ENCODE results near the gene SIX1.
A peak's percentile ranks its signal among the peaks of the same experiment; 100 is the strongest.

The SIX1 gene

DNA sequence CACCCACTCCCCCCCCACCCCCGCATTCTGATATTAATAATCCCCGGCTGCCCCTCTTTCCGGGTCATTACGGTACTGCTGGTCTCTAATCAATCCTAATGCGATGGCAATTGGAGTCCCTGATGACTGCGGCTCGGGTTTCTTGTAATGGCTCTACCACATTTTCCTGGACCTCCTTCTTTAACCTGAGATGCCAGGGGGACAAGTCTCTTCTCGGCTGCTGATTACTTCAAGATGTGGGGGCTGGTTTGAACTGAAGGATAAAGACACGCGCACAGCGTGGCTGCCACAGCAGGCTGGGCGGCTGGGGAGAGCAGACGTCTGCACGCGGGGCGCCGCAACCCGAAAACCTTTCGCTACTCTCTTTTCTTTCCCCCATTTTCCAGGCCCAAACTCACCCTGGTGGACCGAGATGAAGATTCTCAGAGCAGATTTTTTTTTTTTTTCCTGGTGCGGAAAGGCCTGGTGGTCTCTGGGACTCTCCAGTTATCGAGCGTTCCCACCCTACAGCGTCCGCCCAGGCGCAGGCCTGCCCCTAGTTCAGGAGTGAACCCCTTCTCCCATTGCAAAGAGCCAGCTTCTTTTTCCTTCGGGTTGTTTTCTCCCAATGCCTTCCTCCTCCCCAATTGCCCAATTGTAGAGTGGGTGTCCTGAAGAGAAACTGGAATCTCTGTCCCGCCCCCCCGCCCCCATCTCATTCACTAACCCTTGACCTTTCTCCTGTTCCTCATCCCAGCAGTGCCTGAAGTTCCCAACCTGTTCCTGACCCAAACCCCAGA is 6.0 kb upstream of the SIX1 start:
- no peak for DNase-seq

DNA sequence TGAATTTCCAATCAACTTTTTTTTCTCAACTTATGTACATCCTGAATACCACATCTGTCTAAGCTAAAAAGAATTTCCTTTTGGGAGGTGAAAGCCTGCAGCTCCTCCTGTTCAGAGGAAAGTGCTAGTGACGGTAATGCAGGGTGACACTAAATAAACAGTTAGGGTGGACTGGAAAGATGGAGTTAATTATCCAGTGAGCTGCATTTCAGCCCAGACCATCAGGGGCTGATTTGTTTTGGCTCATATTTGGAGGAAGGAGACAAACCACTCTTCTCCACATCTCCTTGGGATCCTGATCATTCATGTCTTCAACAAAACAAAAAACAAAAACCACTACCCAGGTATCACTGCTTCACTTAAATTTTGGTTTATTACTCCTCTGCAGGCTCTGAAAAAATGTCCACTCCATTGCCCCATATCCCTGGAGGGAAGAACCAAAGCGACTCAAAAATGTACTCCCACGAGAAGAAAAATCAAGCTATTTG is 5.1 kb upstream of the SIX1 start:
- DNase-seq, result no peak

DNA sequence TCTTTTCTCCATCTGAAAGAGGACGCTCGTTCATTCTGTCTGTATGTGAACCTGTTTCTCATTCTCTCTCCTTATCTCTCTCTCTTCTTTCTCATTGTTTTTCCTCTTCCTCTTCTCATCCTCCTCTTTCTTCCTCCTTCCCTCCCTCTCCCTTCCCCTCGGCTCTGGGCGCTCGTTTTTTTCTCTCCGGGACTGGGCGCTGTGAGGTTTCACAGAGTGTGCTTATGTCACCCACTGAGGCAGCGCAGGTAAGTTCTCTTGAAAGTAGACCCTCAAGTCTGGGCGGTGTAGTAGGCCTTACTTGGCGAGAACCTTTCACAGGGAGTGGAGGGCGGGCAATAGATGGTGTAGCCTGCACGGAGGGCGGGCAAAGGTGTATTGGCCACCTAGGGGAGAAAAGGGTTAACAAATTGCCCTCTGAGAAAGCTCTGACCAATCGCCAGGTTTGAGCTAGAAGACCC is 4.5 kb upstream of the SIX1 start:
- no peak for DNase-seq

DNA sequence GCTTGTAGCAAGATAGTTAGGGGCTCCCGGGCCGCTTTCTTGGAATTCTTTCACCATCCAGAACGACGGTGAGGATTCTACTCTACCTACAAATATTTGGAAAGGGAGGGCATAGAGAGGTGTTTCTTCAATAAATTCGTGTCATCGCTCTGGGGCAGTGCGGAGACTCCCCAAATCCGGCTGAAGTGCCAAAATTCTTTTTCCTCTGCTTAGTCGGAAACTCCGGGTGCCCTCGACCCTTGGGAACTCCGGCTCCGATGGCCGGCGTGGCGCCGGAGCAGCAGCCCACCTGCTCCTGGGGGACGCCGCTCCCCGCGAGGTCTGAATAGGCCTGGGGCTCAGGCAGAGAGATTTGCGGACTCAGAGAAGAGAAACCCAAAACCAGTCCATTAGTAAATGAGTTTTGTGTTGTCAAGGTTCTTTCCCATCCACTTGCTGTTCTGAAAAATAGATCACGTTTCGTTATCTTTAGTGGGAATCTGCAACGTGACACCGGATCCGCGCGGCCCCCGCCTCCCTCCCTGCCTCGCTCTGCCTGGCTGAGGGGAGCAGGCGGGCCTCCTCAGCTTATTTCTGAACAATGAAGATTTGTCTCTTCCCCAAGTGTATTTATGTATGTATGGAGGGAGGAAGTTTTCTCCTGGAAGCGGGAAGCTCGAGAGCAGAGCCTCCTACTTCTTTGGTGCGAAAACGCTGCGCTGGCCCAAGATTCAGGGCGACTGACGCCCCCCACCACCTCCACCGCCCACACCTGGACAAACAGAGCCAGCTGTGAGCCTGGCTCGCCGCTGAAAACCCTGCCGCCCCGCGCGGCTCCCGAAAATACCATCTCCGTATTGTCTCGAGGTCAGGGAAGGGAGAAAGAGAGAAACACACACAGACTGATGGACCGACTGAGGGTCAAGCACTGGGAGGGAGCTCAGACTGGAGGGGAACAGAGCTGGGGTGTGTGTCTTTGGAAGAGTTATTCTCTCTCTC is 3.7 kb upstream of the SIX1 start:
- peak in 1 of 2 experiments; percentile 23 for DNase-seq

DNA sequence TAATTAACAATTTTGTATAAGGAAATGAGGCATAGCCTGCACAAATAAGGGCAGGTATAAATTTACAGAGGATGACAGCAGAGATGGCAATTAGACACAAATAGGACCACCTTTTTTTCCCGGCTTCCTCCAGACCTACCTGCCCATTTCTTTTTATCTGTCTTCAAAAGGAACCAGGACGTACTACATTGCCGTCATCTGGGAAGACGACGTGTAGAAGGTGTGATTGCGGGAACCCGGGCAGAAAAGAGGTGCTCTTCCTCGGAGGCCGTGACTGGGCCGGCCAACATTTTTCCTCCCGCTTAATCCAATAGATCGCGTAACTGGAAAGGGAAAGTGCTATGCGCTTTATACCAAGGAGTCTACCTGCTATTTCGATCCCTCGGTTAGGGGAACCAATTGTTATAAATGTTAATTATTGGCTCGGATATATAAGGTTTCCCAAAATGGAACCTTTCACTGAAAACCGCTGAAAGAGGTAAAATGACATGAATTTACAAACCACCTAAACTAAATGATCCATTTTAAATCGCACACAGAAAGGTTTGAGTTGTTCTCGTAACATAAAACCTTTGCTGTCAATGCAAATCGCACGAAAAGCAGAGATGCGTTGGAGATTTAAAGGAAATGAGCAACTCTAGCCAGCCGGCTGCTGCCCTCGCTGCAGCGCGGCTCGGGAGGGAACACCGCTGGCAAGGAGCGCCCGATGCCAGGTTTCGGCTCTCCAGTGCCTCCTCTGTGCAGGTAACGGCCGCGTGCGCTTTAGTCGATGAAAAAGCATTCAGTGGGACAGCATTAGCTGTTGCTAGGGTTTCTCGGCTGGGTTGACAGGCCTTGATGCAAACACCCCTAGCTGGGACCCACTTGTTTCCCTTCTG is 2.8 kb upstream of the SIX1 start:
- no peak for DNase-seq

DNA sequence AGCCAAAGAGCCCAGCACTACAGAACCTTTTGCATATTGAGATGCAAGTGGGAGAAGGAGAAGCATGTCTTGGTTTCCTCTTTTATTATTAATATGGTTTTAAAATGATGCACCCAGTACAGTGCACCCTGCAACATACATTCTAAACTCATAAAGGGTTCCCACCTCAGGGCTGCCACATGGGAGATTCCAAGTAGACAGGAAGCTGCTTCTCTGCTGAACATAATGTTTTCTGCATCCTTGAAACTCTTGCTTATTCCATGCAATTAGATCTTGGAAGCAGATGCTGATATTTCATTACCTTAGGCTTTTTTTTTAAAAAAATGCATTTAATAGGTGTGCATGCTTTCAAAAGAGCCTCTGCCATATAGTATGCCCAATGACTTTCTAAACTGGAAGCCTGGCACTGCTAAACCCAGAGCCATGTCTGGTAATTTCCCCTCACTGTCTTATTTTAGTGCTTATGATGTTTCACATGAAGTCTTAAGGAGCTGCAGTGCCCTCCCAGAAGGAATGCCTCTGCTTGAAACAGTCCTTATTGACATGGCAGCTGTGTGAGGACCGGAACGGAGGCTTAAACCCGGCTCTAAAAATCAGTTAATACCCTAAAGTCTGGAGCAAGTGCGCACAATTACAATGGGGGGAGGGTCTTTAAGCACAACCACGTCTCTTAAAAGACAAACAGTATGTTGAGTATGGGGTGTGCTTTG is 2.0 kb upstream of the SIX1 start:
- no peak for DNase-seq

DNA sequence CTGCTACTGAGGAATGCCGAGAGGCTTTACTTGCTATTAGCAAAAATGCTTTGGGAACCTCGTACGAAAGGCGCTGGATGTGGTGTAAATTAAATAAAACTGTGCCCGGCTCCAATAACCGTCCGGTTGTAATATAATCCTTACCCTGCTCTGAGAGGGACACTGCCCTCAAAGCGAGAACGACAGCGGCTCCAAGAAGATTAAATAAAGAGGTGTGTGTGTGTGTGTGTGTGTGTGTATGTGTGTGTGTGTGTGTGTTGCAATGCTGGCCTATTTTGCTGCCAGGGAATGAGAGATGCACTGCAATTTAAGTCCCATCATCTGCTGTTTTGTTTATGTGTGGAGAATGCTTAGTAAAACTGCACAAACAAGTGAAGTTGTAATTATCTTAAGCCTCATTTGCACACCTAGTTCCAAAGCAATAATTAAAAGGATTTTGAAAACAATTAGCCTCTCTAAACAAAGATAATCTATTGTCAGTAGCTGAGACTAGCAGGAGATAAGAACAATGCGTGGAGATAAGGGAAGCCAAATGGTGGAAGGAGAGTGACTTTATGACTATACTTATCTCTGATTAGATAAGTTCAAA is 1.2 kb upstream of the SIX1 start:
- peak; percentile 10 to 40 for DNase-seq

DNA sequence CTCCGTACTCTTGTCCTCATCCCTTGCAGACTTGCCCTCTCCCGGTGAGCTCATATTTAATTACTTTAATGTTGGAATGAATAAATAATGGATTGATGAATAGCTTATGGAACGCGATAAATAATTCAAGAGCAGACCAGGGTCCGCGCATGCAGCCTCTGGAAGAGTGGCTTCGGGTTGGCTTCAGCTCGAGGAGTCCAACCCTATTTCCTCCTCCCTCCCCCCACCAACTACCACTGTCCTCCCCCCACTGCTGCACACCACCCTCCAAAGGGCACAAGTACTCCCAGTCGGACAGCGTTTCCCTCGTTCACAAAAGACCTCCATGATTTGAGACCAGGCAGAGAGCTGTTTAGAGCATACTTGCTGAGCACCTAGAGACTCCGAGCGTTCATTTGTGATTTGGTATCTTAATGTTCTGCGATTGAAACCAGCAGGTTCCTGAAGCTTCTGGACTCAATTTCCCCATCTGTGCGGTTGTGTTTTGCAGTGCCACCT is 647 bp upstream of the SIX1 start:
- DNase-seq, result peak; percentile 73 to 84

DNA sequence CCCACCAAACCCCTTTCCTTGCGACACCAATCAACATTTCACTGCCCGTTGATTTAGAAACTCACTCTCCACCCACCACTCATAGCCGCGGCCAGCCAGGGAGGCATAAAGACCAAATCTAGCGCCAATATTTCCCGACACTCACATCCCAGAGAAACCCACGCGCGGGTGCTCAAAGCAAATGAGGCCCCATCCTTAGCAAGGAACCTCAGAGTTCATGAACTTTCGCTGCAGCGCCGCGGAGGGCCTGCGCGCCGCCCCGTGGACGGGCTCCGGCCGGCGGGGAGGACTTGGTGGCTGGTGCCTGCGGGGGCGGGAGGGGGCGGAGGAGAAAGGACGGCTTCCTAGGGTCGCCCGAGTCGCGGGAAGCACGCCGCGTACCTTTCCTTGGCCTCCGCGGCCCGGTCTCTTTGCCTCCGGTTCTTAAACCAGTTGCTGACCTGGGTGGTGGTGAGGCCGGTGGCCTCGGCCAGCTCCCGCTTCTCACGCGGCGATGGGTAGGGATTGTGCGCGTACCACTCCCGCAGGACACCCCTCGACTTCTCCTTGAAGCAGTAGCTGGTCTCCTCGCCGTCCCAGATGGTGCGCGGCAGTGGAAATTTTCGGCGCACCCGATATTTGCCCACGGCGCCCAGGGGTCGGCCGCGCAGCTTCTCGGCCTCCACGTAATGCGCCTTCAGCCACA is 886 bp downstream of the SIX1 start:
- DNase-seq, result peak; percentile 4 to 27

DNA sequence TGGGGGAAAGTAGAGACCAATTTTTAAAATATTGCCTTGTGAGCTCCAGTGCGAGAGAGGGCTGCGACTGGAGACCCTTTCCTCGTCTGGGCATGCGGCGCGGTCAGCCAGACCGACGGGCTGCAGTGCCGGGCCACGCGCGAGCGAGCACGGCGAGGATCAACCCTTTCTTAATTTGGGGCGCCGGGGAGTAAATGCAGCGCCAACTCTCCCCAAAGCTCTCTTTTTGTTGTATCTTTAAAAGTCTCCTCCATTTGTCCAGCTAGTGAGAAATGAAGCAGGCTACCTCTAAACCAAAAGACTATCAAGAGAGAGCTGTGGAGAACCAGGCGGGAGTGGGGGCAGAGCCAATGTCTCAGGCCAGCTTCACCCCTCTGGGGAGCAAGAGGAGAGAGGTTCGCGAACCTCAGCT is 1.4 kb downstream of the SIX1 start:
- no peak for DNase-seq

DNA sequence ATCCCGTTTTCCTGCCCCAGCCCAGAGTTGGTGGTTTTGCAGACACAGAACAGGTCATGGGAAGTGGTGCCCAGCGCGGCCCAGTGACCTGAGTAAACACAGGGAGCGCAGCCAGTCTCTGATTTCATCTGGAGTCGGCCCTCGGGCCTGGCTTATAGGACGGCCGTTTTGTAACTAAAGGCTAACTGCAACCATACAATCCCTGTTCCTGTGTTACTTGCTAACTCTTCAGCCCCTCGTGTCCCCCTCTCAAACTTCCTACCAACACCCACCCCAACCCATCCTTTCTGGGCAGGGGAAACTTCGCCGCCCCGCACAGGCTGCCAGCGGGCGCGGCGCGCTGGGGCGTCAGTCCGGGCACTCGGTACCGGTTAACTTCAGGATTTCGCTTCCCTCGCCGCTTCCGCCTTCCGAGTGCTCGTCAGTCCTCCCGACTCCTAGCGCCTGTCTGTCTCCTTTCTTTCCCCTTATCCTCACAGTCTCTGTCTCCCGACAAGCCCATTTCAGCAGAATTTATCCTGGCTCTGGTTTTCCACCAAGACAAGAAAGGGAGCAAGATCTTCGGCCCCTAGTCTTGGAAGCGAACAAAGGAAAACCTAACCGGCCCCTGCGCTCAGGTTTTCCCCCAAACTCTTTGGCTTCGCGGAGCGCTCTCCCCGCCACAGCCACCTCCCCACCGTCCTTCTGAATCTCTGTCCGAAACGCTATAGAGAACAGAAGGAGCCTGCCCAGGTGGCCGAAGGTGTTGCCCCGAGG is 2.0 kb downstream of the SIX1 start:
- DNase-seq, result peak; percentile 29 to 41

DNA sequence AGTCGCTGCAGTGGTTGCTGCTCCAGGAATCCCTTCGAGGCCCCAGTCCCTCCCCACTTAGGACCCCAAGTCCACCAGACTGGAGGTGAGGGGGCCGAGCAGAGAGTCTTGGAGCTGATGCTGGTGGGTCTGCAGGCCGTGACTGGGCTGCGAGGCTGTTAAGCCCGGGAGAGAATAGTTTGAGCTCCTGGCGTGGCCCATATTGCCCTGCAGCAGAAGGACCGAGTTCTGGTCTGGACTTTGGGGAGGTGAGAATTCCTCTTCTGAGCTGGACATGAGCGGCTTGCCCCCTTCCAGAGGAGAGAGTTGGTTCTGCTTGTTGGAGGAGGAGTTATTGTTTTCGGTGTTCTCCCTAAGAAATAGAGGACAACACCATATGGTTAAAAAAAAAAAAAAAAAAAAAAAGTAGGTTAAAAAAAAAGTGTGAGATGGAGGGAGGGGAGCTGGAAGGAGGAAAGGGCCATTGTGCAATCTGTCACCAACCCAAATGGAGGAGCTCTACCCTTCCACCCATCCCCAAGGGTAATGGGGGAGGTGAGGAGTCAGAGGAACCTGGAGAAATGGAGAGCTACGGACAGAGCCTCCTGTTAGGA is 3.0 kb downstream of the SIX1 start:
- DNase-seq, result no peak

DNA sequence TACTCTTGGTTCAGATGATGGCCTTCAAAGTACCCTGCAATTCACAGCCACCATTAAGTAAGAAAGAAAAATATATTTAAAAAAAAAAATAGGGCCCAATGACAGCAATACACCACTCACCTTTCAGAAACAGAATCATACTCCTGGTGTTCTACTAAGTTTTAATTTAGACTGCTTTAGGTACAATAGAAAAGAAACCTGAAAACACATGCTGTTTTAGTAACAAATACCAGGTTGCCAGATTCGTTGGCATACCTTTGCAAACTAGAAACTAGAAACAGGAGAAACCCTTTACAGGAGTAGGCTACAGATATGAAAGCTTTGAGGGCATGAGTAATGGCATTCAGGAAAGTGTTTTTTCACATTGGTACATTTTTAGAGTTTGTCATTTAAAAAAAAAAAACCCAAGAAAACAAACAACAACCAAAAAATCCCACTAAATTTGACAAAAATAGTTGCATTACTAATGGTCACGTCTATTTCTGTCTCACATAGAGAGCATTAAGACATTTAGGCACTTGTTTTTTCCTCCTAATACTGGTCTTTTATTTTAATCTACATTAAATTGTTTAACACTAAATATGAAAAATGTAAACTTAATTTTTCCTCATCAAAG is 4.0 kb downstream of the SIX1 start:
- no peak for DNase-seq

DNA sequence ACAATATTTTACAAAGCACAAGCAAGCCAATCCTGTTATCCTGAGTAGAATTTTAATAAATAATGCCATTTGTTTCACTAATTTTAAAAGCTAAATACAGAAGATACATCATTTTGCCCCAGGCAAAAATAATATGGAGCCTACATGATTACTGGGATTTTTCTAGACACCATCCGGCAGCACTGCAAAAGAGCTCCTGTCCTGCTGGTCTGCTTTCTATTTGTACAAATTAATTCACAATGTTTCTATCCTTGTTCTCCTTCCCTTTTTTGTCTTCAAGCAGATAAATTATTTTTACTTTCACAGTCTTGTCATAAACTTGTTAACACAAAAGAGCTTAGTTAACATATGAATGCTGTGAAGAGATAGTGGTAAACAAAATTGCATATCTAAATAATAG is 4.6 kb downstream of the SIX1 start:
- DNase-seq, result no peak

DNA sequence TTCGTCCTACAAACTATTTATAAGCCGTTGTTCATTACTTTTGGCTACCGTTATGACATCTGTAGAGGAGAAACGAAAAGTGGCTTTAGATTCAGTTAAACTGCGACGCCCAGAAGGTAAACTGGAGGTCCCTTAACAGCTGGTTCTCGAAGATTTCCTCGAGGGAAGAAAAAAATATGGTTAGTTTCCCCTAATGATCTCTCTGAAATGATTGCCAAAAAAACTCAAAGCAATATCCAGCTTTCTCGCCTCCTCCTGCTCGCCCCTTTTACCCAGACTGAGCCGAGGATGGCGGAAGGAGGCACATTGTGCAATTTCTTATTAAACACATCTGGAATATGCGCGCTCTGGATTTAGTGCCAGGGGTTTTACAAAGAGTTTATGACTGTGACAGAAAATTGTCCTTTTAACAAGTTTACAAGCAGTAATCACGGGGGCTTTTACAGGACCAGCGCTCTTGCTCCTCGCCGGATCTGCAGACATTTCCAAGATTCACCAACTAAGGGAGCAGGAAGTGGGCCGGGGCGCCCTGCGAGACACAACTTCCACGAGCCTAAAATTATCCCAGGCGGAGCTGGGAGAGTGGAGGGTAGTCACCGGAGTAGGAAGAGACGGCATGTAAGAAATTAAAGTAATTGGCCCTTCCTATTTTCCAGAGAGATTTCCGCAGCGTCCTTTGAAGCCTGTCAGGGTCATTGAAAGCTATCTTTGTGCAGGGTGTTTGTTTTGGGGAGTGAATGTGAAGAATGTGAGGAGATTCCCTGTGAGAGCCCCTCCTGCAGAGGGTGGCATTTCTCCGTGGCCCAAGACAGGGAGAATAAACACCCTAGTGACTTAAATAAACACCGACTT is 5.6 kb downstream of the SIX1 start:
- no peak for DNase-seq

DNA sequence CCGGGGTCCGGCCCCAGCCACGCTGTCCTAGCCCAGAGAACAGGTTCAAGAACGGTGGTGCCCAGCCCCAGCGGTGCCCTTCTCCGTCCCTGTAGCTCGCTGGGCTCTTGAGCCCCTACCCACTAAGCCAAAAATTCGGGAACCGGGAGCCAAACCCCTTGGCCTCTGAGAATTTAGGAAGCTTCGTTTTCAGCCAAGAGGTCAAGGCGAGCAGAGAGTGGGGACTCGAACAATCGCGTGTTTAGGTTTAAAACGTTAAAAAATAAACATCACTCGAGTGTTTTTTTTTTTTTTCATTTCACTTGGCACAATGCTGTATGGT is 6.2 kb downstream of the SIX1 start:
- no peak for DNase-seq

DNA sequence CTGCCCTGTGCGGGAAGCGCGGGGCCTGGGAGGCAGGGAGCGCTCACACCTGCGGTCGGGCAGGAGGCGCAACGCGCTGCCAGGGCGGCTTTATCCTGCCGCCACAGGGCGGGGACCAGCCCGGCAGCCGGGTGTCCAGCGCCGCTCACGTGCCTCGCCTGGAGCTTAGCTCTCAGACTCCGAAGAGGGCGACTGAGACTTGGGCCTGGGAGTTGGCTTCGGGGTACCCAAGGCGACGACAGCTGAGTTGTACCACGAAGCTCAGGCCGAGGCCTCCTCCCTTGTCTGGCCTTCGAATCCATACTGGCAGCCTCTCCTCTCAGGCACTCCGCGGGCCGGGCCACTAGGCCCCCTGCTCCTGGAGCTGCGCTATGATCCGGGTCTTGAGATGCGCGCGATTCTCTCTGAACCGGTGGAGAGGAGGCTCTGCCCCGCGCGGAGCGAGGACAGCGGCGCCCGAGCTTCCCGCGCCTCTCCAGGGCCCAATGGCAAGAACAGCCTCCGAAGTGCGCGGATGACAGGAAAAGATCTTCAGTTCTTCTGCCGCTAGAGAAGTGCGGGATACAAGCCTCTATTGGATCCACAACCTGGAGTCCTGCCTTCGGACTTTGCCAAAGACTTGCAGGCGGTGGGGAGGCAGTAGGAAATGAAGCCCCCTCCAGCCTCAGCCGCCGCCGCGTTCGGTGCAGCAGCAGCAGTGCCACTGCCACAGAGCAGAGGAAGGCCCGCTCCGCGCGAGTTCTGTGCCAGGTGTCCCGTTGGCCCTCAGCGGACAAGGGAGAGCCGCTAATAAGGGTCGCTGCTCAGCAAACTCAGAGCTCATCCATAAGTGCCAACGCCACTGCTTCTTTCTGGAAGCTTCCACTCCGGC is 6.8 kb downstream of the SIX1 start:
- DNase-seq, result no peak
